NCI-H510A treated with DMSO at 0.1 percent for 48 hours (cell line): ENCODE data around the gene RLN3.
"Not testable (repeated sequence)": the region's sequence is repeated elsewhere in the genome, so short reads cannot be mapped to it uniquely, and the experiment has no call there.

Source experiments
- DNase-seq: peaks from one replicate; lab custom pipeline; 2025; lab: John Stamatoyannopoulos, UW

The RLN3 gene

GRCh38 chr19:13995017-13995728 lies 32.8 kb upstream of the RLN3 start:
- DNase-seq: no peak

- no peak for DNase-seq
Measured at GRCh38 chr19:13995878-13996765, 31.8 kb upstream of the RLN3 start.

- DNase-seq: no peak
Measured at GRCh38 chr19:13996928-13997630, 30.9 kb upstream of the RLN3 start.

GRCh38 chr19:13997631-13997962 lies 30.4 kb upstream of the RLN3 start:
- no peak for DNase-seq

GRCh38 chr19:13998426-13998825 lies 29.5 kb upstream of the RLN3 start:
- DNase-seq: no peak

GRCh38 chr19:13999085-13999484 lies 28.9 kb upstream of the RLN3 start:
- no peak for DNase-seq

GRCh38 chr19:14000691-14001375 lies 27.1 kb upstream of the RLN3 start:
- no peak for DNase-seq

GRCh38 chr19:14002571-14003250 lies 25.2 kb upstream of the RLN3 start:
- no peak for DNase-seq

GRCh38 chr19:14003251-14004055 lies 24.5 kb upstream of the RLN3 start:
- DNase-seq: no peak

GRCh38 chr19:14004619-14005348 lies 23.2 kb upstream of the RLN3 start:
- DNase-seq: no peak

GRCh38 chr19:14005349-14006084 lies 22.4 kb upstream of the RLN3 start:
- DNase-seq: peak; percentile 22

- DNase-seq: peak; percentile 98
Measured at GRCh38 chr19:14006085-14006765, 21.7 kb upstream of the RLN3 start, which contains the start of gene RFX1. Gene RFX1, minus strand, starts transcription at chr19:14006320. Its CDS starts 12,477 bp downstream, at chr19:13993843.

- no peak for DNase-seq
Measured at GRCh38 chr19:14006766-14007562, 21.0 kb upstream of the RLN3 start.

GRCh38 chr19:14012378-14012915 lies 15.5 kb upstream of the RLN3 start:
- DNase-seq: no peak

GRCh38 chr19:14015524-14016035 lies 12.4 kb upstream of the RLN3 start:
- DNase-seq: no peak

GRCh38 chr19:14019100-14019499 lies 8.8 kb upstream of the RLN3 start:
- no peak for DNase-seq

GRCh38 chr19:14019739-14020138 lies 8.2 kb upstream of the RLN3 start:
- not testable (repeated sequence) for DNase-seq
